ENCODE results near the gene GRM8.

The GRM8 gene

DNA sequence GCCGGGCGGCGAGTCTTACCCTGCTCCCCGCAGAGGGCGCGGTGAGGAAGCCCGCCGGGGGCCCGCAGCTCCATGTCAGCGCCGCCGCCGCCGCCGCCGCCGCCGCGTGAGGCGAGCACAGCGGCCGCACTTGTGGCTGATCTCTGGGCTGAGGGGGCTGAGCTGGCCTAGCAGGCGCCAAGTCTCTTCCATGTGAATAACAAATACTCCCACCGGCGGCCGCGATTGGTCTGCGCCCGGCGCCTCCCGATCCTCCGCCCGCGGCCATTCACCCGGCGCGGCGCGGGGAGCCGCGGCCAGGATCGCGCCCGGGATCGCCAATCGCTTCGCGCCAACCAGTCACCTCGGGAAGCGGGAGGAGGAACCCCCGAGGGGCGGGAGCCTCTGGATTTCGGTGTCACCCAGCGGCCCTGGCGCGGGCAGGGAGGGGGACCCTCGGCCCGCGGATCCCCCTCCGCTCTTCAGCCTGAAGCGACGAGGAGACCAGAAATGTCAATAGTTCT lies at the start of gene GRM8:
GRM8 (minus strand) TSS at position 164 of the 503 bp plus-strand sequence.
- no peak for DNase-seq (ENCODE audit: low read depth, low spot score)

DNA sequence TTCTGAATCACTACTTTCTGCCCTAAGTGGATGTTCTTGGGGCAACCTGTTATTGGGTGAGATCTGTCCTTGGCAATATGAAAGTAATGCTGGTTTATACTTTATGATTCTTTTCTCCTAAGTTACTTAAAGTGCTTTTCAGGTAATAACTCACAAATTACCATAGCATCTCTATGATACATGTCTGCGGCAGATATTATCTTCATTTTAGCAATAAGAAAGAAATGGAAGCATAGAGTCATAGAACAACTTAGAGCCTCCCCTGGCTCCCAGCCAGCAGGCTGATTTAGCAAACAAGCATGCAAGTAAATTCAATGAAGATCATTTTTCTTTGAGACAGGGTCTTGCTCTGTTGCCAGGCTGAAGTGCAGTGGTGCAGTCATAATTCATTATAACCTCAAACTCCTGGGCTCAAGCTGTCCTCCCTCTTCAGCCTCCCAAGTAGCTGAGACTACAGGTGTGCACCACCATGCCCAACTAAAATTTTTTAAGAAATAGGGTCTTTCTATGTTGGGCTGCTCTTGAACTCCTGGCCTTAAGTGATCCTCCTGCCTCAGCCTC lies 38.1 kb upstream of the GRM8 start:
- DNase-seq (ENCODE audit: low read depth, low spot score): no peak

DNA sequence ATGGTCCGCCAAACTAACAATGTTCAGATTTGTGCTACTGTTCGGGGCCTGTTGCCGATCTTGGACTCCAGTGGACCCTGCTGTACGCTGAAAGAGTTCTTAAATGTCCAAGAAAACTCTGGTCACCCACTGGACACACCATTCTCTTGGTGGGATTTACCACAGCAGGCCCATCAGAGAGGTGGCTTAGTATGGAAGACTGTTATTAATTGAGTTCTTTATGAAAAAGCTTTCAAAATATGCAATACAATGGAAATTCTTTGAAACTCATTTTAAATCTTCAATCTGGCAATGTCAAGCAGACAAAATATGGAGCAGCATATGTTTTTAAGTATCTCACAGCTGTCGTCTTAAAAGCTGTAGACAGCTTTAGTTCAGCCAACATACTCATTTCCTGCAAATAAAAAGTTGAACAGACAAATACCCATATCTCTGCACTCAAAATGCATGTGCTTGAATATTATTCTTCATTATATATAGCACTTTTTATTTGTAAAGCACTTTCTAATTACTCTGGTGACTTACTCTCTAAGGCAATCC lies 37.4 kb upstream of the GRM8 start:
- DNase-seq (ENCODE audit: low read depth, low spot score): no peak

DNA sequence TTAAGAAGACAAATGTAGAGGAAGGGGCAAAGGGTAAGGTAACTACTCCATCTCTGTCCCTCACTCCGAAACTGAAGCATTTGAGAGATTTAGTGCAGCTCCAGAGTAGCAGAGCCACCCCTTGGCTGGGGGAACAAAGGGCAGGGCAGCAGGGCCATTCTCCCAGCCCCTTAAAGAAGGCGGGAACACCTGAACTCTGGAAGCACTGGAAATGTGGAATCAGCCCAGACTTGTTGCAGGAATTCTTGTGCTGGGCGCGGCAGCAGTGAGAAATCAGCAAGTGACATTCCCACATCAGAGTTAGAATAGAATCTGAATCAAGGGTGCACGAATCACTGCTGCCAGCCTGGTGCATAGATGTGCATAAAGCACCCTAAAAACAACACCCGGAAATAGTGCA lies 34.4 kb upstream of the GRM8 start:
- no peak for DNase-seq (ENCODE audit: low read depth, low spot score)

DNA sequence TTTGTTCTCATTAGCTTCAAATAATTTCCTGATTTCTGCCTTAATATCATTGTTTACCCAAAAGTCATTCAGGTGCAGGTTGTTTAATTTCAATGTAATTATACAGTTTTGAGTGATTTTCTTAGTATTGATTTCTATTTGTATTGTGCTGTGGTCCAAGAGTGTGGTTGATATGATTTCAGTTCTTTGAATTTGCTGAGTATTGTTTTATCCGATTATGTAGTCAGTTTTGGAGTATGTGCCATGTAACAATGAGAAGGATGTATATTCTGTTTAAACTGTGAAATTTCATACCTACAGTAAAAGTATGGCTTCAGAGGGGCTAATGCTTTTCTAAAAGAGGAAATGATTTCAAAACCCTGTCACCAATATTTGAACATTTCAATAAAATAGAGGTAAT lies 17.4 kb upstream of the GRM8 start:
- no peak for DNase-seq (ENCODE audit: low read depth, low spot score)

DNA sequence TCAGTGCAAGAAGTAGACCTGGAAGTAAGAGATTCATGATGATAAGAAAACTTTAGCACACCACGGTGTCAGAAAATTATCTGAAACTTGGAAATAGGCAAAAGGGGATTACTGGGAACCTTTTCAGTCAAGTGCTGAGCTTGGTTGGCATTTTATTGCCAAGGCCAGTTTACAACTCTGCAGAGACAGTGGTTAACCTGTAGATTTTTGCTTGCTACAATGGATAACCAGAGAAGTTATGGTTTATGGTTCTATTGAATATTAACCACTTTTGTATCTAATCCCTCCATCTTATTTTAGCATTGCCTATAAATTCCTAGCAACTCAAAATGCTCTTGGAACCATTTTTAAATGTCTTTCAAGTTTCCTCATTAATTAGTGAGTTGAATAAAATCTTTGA lies 13.3 kb upstream of the GRM8 start:
- DNase-seq (ENCODE audit: low read depth, low spot score): no peak

DNA sequence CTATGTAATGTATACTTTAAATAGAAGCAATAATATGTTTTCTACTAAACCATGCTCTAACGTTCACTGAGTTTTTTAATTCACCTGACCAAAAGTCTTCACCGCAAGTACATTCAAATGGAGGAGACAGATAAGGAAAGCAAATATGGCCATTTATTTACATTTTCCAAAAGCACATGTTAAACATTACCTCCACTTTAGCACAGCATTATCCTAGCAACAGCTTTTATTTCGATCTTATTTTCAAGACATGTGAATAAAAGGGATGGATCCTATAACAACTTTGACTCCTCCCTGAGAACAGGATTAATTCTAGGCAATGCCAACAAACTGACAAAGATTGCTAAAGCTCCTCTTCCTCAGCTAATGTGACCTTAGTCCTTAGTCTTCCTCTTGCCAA lies 11.5 kb upstream of the GRM8 start:
- no peak for DNase-seq (ENCODE audit: low read depth, low spot score)

DNA sequence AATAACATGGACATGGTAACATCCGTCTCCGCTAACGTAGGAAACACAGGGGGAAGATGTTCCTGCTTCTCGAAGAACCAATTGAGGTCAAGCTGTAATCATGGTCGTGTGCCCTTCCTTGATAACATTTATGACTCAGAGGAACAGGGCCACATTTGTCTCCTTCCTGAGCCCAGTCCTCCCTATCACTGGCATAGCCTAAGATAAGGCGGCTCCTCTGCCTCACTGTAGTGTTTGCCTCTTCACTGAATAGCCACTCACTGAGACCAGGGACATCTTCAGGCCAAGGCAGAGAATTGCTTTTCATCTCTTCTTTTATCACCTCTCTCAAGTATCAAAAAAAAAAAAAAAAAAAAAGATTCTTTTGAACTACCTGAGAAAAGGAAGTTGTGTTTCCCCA lies 5.4 kb upstream of the GRM8 start:
- no peak for DNase-seq (ENCODE audit: low read depth, low spot score)

DNA sequence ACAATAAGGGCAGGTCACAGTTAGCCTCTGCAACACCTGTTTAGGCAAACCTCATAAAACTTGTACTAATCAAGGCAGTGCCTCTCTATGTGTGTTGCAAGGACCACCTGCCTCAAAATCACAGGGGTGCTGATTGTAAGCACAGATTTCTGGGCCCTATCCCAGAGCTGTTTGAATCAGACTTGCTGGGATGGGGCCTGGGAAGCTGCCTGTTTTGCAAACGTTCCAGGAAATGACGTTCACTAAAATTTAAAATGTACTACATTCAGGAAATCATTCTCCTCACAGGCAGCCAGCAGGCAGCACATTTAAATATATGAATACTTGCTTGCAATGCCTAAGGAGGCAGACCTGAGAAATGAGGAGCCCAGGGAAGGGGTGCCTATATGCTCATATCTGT lies 4.3 kb upstream of the GRM8 start:
- no peak for DNase-seq (ENCODE audit: low read depth, low spot score)

DNA sequence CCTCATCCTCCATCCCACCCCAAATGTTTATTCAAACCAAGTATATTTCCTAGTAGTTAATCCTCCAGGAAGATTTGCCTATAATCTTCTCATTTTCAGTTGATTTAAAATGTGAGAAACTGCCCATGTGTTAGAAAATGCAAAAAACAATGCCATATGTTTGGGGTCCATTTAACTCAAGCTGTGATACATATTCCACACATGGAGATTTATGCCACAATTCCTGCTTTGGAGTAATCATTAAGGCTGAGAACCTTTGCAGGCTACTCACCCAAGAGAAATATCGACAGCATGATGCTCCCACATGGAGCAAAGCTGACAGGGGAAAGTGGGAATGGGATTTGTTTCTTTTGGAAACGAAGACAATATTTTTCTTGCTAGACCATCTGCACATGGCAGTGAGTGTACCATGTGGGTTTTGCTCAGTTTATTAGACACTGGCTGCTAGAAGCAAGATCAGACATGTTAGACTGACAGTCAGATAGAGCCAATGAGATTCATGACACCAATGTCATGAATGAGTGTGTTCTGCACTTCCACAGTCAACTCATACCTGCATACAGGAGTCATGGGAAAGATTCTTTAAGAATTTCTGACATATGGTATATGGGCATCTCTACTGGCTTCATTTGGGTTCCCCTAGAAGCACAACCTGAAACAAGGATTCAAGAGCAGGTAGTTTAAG lies 3.4 kb upstream of the GRM8 start:
- DNase-seq (ENCODE audit: low read depth, low spot score): no peak

DNA sequence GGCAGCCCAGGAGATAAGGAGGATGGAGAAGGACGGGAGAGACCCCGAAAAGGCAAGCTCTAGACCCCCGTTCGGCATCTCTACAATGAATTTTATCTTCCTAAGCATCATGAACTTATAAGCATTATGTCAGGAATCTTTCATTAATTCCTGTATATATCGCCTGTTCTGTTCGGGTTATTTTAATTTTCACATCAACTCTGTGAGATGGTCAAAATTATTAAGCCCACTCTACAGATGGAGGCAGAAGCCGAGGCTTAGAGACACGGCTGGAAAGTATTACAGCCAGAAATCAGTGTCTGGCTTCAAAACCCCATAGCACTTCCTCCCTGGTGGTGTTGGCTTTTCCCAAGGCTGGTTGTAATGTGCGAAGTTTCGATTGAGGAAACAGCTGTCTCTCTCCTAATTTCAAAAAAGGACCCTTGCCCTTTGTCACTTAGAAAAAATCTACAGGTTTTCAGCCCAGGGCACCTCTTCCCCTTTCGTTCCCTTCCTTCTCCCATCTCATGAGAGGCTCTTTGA lies 1.5 kb upstream of the GRM8 start:
- DNase-seq (ENCODE audit: low read depth, low spot score): no peak

DNA sequence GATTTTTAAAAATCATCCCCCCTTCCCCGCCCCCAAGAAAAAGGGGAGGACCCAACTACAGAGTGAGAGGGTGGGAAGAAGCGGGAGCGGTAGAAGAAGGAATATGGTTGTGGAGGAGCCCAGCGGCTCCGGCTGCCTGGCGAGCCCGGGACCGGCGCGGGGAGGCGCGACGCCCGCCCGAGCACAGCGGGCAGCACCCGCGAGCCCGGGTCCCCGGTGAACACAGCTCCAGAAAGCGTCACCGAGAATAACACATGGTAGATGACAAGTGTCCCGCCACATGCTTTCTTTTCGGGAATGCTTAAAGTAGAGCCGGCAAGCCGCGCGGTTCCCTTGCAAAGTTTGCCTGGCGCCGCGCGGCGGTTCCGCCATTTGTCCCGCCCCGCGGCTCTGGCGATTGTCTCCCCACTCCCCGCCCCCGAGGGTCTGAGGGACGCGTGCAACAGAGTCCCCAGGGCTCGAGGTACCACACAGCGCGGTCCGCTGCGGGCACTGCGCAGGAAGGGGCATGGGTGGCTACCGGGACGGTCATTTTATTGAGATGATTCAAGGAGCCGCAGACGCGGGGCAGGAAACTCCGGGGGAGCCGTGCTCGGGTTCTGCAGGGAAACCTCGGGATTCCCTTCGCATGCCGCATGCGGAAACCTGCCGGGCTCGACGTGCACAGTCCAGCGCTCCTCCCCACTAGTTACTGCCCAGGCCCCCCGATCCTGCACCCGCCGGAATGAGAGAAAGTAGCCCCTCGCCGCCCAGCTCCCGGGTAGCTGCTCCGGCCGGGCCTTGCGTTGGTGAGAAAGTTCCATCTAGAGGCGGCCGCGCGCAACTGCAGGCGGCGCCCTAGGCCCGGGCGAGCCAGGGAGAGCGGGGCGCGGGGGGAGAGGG lies 781 bp upstream of the GRM8 start:
- no peak for DNase-seq (ENCODE audit: low read depth, low spot score)

DNA sequence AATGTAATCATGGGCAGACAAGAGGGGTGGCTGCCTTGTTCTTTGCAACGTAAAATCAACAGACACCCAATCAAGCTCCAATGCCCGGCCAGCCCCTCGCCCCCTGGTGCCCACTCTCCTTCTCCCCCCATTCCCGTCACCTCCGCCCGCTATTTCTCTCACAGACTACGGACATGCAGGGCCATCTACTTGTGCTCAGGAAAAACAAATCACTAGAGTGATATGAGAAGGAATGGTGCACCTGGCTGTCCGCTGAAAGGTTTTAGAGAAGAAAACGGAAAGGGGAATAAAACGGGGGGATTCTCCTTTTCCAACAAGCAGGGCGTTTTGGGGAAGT lies 396 bp downstream of the GRM8 start:
- DNase-seq (ENCODE audit: low read depth, low spot score): no peak

DNA sequence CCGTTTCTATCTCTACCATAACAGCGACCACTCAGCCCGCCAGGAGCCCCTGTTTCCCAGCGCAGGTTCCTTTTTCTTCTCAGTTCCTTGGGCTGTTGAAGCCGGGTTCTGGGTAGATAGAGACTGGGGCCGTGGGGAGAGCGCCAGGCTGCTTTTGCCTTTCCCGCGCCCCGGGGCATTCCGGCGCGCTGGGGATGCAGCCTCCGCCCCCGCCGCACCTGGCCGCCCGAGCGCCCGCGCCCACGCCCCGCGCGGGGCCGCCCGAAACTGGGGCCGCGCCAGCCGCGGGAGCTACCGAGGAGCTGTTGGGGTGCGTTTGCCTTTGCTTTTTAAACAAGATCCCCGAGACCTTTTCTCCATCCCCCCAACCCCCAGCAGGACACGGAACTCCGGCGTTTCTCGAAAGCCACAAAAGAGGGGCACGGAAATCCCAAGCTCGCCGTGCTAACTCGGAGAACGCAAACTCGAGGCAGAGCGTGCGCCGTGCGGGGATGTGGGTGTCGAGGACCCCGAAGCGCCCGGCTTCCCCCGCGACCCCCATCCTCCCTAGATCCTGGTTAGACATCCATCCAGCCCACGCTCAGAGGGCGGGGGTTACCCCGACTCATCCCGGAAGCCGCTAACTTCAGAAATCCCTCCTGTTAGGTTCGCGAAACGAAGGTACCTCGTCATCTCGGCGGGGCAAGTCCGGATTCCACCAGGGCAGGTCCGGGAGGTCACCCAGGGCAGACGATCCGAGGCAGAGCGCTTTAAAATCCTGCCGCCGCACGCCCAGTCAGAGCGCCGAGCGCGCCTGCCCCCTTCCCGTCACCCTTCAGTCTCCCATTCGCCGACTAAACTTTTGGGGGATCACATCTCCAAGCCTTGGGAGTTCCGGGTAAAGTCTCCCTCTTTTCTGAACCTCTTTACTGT lies 1.0 kb downstream of the GRM8 start:
- no peak for DNase-seq (ENCODE audit: low read depth, low spot score)

DNA sequence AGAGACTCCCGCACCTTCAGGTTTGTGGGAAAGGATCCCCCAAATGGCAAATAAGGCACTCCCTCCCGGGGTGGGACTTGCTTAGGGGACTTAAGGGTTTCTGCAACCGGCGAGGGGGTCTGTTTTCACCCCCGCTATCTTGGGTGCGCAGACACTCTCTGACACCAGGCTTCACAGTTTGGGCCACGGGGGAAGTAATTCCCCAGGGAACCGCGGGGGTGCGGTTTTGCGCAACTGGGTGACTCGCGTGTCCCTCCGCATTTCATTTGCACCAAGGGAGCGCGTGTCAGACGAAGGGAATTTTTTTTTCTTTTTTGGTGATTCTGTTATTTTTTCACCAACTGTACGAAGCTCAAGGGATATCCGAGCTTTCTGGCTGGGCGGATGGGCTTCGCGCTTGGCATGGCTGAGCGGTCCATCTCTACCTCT lies 1.7 kb downstream of the GRM8 start:
- no peak for DNase-seq (ENCODE audit: low read depth, low spot score)

DNA sequence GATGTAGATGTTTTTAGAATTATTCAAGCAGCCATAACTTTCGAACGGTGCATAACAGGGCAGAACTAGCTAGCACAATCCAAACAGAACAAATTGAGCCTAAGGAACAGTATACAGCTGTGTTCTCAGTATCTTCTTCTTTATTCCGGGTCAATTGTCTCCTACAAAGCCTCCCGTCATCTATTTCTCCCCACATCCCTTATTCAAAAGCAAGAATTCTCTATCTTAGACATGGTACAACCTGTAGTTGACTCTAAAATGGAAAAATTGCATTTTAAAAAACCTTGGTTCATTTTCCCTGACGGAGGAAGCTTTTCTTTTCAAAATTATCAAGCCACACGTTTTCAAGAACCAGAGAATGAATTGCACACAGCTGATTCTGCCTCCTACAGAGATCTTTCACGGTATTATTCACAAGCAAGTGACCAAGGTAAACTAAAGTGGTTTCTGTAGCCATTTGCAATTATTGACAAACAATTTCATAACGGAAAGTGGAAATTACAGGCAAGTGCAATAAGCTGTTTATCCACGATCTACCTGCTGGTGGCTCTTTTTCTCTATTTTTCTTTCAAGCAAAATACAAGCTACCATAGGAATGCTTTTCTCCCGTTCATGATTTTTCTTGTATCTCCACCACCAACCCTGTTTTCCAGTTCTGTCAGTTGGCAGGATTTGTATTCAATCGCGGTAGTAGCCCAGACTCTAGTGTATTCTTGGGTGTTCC lies 2.3 kb downstream of the GRM8 start:
- no peak for DNase-seq (ENCODE audit: low read depth, low spot score)

DNA sequence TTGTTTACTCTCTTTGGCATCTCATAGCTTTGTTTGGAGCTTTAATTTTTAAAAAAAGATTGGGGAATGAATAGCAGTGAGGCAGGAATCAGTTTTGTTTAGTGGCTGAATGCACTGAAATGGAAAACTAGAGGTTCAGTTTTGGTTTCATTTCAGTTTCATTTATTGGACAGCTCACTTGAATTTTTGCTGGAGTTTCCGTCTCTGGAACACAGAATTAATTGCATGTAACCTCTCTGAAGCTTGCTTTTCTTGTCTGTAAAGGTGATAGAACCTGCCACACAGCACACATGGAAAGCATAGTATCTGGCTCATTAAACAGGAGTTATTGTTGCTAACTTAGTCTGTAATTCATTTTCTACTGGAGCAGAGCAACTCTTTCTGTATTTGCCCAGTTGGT lies 7.1 kb downstream of the GRM8 start:
- DNase-seq (ENCODE audit: low read depth, low spot score): no peak

DNA sequence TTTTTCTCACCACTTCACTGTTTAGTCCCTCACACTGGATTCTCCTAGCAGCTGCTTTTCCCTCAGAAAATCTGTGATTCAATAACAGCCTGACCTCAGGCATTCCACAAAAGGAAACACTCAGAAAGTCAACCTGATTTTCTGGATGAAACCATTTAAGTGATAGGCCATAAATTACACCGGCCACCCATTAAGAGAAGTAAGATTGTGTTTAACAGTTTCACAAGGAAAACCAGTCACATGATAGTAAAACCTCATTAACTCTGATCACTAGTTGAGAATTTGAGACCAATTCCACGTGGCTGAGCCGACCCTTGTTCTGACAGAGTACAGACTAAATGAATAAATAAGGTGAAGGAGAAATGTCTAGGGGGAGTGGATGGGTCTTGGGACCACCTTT lies 7.7 kb downstream of the GRM8 start:
- no peak for DNase-seq (ENCODE audit: low read depth, low spot score)

DNA sequence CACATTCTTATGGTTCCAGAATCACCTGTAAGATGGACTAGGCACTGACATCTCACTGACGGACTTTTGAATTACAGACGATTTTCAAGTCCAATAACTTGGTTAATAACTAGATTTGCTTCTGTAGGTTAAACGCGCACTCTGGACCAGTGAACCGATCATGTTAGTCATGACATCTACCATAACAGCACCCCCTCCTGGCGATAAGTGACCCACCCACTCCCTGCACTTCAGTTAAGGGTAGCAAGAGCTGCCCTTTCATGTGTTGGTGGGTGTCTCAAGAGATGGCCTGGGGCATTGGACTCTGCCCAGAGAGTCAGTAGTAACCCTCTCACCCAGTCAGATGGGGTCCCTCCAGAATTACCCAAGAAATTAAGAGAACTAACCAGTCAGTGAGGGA lies 12.9 kb downstream of the GRM8 start:
- no peak for DNase-seq (ENCODE audit: low read depth, low spot score)

DNA sequence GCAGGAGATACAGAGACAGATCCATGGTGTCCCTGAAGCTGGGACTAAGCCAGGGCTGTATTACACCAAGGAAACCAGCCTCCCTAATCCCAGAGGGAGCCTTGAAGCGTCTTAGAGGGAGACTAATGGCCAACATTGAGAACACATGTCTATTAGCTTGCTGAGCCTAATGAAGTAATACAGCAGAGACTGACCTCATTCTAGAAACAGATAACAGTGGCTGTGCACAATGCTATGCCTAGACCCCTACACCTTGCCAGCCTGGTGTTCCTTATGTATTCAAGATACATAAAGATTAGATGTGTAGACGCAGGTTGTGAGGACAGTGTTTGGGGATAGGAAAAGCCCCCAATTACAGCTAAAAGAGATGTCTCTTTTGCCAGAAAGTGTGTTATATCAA lies 19.1 kb downstream of the GRM8 start:
- DNase-seq (ENCODE audit: low read depth, low spot score): no peak

DNA sequence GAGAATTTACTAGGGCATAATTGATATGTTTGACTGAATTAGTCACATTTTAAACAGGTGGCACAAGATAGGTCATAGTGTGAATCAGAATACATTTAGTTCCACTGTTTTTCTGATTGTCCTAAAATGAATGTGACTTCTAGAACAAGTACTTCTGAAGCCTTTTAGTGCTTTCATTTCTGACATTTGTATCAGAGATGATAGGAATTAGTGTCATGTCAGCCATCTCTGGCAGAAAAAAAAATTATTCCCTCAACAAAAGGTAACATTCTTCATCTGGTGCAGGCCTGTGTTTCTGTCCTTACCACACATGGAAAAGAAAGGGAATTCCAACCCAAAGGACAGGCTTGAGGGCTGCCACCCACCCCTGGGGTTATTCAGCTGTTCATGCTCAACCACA lies 21.3 kb downstream of the GRM8 start:
- no peak for DNase-seq (ENCODE audit: low read depth, low spot score)

All from activated naive CD8-positive, alpha-beta T cell treated with anti-CD3 and anti-CD28 coated beads, Interleukin-2, amount 50 U/mL, for 16 hours (primary cell).